ENCODE data around the gene ILDR2.
"Not testable (repeated sequence)": the region's sequence is repeated elsewhere in the genome, so short reads cannot be mapped to it uniquely, and the experiment has no call there.

ILDR2 gene

GRCh38 chr1:166888373-166889111 is 86.8 kb downstream of the ILDR2 start:
- no peak for DNase-seq (ENCODE audit: low read depth in 2 of 2)

GRCh38 chr1:166884971-166885370 is 90.4 kb downstream of the ILDR2 start:
- DNase-seq (ENCODE audit: low read depth in 2 of 2), result no peak

GRCh38 chr1:166884040-166884642 is 91.2 kb downstream of the ILDR2 start:
- DNase-seq (ENCODE audit: low read depth in 2 of 2), result peak; percentile 8 to 15

- no peak for DNase-seq (ENCODE audit: low read depth in 2 of 2)
These were observed 92.4 kb downstream of the ILDR2 start for GRCh38 chr1:166882893-166883292.

GRCh38 chr1:166878173-166878917 is 97.0 kb downstream of the ILDR2 start:
- DNase-seq (ENCODE audit: low read depth in 2 of 2), result not testable (repeated sequence)

GRCh38 chr1:166876540-166876838 is 98.9 kb downstream of the ILDR2 start:
- no peak for DNase-seq (ENCODE audit: low read depth in 2 of 2)

- peak; percentile 96 to 97 for DNase-seq (ENCODE audit: low read depth in 2 of 2)
These were observed 99.4 kb downstream of the ILDR2 start, which contains the start of gene TADA1 for GRCh38 chr1:166875734-166876539. Gene TADA1 (minus strand): TSS chr1:166876264. CDS start chr1:166876233, 31 bp downstream.

GRCh38 chr1:166875302-166875733 is 100.0 kb downstream of the ILDR2 start:
- DNase-seq (ENCODE audit: low read depth in 2 of 2), result no peak

- DNase-seq (ENCODE audit: low read depth in 2 of 2), result no peak
These were observed 100.9 kb downstream of the ILDR2 start for GRCh38 chr1:166874464-166874863.

- no peak for DNase-seq (ENCODE audit: low read depth in 2 of 2)
These were observed 104.8 kb downstream of the ILDR2 start for GRCh38 chr1:166870584-166870983.

- no peak for DNase-seq (ENCODE audit: low read depth in 2 of 2)
These were observed 105.8 kb downstream of the ILDR2 start for GRCh38 chr1:166869318-166870099.

- DNase-seq (ENCODE audit: low read depth in 2 of 2), result no peak
These were observed 106.7 kb downstream of the ILDR2 start for GRCh38 chr1:166868639-166869038.

- DNase-seq (ENCODE audit: low read depth in 2 of 2), result no peak
These were observed 109.4 kb downstream of the ILDR2 start for GRCh38 chr1:166865926-166866325.

- DNase-seq (ENCODE audit: low read depth in 2 of 2), result no peak
These were observed 115.7 kb downstream of the ILDR2 start for GRCh38 chr1:166859597-166859996.

- DNase-seq (ENCODE audit: low read depth in 2 of 2), result no peak
These were observed 116.5 kb downstream of the ILDR2 start for GRCh38 chr1:166858726-166859419.

Measured in stimulated activated CD4-positive, alpha-beta T cell treated with anti-CD3 and anti-CD28 coated beads, Interleukin-1b, Interleukin-23, amount 100 ng/mL, for 4 hours (primary cell).